Prostate gland (tissue), 2 donors: ENCODE data around the gene CNDP1.

ENCODE experiments used
- CTCF ChIP-seq, 4 experiments: fragments of 200-600 bp in 2 of 4; fragments of 450-650 bp in 2 of 4; sonication (generic) in 2 of 4; IDR thresholded peaks; 1 replicate in 3 of 4; 2 replicates in 1 of 4; pipeline ENCODE4 v1.5.1; 2016 to 2019; ENCODE audit warnings: antibody characterized with exemption in 4 of 4, mild to moderate bottlenecking in 2 of 4, moderate library complexity in 2 of 4
- POLR2A ChIP-seq: fragments of 450-650 bp; IDR thresholded peaks from one replicate; pipeline ENCODE4 v1.6.1; 2016; ENCODE audit warnings: antibody characterized with exemption, mild to moderate bottlenecking
- POLR2AphosphoS5 ChIP-seq: sonication (generic); formaldehyde crosslinking; IDR thresholded peaks from one replicate; pipeline ENCODE4 v1.6.1; 2017; ENCODE audit warnings: antibody characterized with exemption

- TF ChIP-seq POLR2A (no peak), CTCF (IDR thresholded peaks at IDR 0.05) (no peak), POLR2AphosphoS5 (no peak)
These were observed 6.5 kb downstream of the CNDP1 start for GRCh38 chr18:74540652-74541421.
